HG03045 (cell line): ENCODE data around the gene SERPINC1.
"Not testable (repeated sequence)": the region's sequence is repeated elsewhere in the genome, so short reads cannot be mapped to it uniquely, and the experiment has no call there.

ENCODE experiments used
- ATAC-seq: cut with Tn5 transposase; IDR thresholded peaks from one replicate; pipeline ENCODE4 v1.9.1; 2021; ENCODE audit warnings: mild to moderate bottlenecking, moderate library complexity; ENCODE audit not compliant: unreplicated experiment

Gene SERPINC1

DNA sequence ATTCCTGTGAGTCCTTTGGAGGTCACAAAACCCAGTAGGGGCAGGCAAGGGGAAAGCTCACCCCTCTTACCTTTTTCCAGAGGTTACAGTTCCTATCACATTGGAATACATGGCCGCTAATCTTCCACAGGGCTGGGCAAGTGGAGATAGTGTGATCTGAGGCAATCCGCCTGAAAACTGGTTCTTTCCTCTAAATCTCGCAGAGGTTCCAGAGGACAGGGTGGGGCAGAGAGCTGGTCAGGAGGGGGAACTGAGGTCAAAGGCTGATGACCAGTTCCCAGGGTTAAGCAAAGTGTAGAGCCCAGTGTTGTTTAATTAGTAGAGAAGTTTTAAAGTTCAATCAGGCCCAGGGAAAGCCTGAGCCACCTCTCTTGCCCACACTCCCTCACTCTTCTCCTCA is at the start of gene SERPINC1:
SERPINC1 (minus strand) TSS at position 179 of the 400 bp plus-strand sequence; CDS start at position 111, 68 bp downstream.
- no peak for ATAC-seq

- not testable (repeated sequence) for ATAC-seq
Measured at GRCh38 chr1:173965896-173966295, 48.8 kb upstream of the SERPINC1 start.

DNA sequence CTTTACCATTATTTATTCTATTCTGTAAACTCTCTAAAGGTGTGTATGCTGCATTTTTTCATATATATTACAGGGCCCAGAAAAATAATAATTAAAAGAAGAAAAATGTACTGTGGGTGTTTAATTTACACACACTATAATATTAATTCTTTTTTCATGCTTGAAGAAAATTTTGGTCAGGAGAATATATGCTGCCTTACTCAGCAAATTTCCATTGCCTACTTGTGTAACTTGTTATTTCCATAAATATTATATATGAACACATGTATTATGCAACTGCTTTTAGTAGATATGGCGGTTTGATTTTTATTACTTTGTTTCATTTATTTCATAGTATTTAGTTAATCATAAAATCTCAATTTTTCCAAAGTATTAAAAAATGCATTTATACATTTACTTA is 46.4 kb upstream of the SERPINC1 start:
- no peak for ATAC-seq

- no peak for ATAC-seq
Measured at GRCh38 chr1:173960625-173961024, 43.5 kb upstream of the SERPINC1 start.

DNA sequence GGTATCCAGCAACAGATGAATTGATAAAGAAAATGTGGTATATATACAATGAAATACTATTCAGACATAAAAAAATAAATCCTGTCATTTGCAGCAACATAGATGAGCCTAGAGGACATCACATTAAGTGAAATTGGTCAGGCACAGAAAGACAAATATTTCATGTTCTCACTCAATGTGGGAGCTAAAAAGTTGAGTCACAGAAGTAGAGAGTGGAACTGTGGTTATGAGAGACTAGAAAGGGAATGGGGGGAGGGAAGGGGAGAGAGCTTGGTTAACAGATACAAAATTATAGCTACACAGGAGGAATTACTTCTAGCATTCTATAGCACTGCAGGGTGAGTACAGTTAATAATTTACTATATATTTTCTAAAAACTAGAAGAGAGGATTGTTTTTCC is 37.1 kb upstream of the SERPINC1 start:
- ATAC-seq: no peak

DNA sequence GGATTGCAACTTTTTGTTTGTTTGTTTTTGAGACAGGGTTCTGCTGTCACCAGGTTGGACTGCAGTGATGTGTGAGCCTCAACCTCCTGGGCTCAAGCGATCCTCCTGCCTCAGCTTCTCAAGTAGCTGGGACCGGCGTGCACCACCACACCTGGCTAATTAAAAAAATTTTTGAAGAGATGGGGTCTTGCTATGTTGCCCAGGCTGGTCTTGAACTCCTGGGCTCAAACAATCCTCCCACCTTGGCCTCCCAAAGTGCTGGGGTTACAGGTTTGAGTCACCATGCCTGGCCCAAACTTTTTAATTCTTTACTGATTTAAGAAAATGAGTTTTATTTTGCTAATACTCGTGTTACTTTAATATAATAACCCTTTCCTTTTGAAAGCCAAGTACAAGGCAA is 31.5 kb upstream of the SERPINC1 start:
- ATAC-seq: no peak

DNA sequence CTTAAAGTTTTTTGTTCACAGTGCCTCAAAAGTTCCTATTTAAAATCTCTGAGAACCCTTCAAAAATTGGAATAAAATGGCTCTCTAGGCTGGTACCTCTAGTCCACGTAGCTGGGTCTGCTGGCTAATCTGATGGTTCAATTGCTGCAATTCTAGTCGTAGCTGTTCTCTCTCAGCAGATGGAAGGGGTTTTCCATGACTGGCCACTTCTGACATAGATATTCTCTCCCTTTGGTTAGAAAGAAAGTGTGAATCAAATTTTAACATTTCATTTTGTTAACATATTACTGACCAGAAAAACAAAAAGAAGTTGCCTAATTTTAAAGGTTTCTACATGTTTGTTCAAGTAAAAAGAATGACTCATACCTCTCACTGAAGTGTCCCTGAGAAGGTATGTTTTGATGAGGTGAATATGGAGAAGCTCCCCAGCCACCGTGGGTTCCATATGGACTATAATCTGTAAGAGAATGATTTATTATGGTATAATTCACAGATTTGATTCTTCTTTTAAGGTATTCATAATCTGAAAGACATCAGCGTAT is 29.3 kb upstream of the SERPINC1 start:
- ATAC-seq: no peak

- ATAC-seq: no peak
Measured at GRCh38 chr1:173937062-173937461, 19.9 kb upstream of the SERPINC1 start.

DNA sequence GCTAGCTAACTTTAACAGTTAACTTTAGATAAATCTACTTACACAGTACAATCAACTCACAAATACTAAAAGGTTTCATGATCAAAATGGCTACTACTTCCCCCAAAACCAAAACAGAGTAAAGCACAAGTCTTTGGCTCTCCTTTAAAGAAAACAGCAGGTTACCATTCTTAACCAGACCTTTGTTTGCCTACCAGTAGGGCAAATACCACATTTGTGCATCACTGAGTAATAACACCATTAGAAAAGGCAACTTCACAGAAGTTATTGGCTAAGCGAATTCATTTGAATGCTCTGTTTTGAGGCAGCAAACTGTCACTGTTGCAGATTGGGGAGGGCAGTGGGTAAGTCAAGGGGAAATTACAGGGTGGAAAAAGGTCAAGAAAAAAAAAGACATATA is 17.3 kb upstream of the SERPINC1 start:
- no peak for ATAC-seq

DNA sequence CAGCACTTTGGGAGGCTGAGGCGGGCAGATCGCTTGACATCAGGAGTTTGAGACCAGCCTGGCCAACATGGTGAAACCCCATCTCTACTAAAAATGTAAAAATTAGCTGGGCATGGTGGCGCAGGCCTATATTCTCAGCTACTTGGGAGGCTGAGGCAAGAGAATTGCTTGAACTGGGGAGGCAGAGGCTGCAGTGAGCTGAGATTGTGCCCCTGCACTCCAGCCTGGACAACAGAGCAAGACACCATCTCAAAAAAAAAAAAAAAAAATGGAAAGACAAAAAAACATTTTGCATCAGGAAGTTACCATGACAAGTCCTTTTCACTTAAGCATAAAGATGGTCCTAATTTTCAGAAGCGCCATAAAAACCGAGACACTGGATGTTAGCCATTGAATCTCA is 13.4 kb upstream of the SERPINC1 start:
- not testable (repeated sequence) for ATAC-seq

- ATAC-seq: no peak
Measured at GRCh38 chr1:173925306-173926242, 8.4 kb upstream of the SERPINC1 start.

DNA sequence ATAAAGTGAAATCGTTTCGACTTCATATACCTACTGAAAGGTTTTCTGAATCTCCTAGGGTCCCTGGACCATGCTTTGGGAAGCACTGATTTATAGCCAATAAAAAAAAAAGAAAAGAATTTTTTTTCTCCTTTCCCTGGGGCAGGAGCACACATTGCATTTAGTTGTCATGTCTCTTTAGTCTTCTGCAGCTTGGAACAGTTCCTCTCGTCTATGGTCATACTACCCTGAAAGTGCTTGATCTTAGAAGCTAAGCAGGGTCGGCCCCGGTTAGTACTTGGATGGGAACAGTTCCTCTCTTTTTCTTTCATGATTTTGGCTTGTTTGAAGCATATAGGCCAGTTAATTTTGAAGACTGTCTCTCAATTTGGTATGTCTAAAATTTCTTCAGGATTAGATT is 3.7 kb upstream of the SERPINC1 start:
- no peak for ATAC-seq

DNA sequence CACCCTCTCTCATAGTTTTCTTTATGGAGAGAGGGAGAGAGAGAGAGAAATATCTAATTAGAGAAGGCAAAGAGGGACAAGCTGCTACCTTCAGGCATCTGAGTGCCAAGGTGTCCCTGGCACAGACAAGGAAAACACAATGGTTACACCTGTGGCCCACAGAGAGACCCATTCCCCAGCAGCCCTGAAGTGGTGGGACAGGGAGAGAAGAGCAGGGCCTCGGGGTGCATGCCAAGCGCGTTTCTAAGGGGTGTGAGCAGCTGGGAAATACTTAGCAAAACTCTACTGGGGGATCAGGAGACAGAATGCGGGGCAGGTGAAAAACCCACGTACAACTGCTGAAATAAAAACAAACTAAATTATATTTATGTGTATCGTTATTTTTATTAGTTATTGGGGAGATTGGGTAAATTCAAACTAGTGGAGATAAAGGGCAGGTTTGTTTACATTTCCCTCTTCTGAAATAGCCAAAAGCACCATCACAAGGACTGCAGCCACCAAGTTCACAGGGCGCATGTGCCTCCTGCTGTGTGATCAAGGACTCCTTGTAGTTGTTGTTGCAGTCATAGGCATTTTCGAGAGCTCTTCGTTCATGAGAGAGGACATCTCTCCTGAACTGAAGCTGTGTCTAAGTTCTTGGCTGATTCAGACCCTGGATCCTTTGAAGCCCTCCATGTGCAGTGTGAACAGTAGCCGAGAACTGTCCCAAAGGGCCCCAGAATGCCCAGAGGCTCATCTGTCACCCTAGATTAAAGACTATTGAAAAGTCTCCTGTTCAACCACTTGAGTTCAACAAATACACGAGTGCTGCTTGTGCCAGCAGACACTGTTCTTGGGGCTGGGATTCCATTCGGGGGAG is 737 bp upstream of the SERPINC1 start:
- ATAC-seq: no peak

DNA sequence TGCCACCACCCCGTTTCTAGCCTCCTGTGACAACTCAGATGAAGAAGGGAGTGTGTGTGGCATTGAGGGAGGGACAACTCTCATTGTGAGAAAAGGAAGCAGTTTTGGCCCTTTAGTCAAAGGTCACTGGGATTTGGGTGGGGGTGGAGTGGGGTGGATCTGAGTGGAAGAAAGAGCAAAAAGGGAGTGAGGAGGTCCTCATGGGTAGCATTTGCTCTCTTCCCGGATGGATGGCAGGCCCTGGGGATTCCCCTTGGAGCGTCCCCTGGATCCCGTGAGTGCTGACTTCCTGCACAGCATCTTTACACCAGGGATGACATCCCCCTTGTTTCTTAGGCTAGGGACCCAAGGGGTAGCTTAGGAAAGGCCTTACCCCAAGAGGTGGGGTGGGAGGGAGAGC is 460 bp downstream of the SERPINC1 start:
- ATAC-seq: no peak

GRCh38 chr1:173915596-173915995 is 1.5 kb downstream of the SERPINC1 start:
- no peak for ATAC-seq

- ATAC-seq: no peak
Measured at GRCh38 chr1:173914366-173914871, 2.7 kb downstream of the SERPINC1 start.

GRCh38 chr1:173913111-173913510 is 4.0 kb downstream of the SERPINC1 start:
- no peak for ATAC-seq

DNA sequence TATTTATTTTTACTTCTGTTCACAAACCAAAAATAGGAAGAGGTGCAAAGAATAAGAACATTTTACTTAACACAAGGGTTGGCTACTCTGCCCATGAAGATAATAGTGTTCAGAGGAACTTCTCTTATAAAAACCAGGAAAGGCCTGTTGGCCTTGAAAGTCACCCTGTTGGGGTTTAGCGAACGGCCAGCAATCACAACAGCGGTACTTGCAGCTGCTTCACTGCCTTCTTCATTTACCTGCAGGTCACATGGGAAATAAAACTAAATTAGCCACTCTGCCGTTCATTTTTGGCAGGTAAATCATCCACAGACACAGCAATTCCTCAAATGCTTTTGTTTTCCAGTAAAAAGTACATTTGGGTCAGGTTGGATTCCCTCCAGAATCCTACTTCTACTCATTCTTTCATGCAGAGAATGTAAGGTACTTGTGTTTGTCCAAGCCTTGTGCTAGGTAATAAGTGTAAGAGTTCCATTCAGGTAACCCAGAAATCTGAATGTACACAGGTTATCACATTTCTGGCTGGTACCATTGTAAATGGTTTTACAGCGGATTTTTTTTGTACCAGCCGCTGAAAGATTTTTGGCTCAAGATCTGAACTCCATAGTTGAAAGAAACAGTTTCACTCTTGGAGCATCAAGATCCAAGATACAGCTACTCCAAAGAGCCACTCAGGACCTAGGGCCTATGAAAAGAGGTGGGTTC is 13.1 kb downstream of the SERPINC1 start:
- no peak for ATAC-seq

GRCh38 chr1:173900992-173901391 is 16.1 kb downstream of the SERPINC1 start:
- ATAC-seq: no peak

- ATAC-seq: no peak
Measured at GRCh38 chr1:173900427-173900826, 16.7 kb downstream of the SERPINC1 start.

- no peak for ATAC-seq
Measured at GRCh38 chr1:173894189-173894588, 22.9 kb downstream of the SERPINC1 start.
